SH-SY5Y (cell line): ENCODE measurements around the gene CTXND1.

Experiments
- GATA2 ChIP-seq: IDR thresholded peaks from 2 replicates; pipeline ENCODE4 v1.6.1; 2011; ENCODE audit warnings: mild to moderate bottlenecking, low read depth, low read length
- GATA3 ChIP-seq: IDR thresholded peaks from 2 replicates; pipeline ENCODE4 v1.6.1; 2011; ENCODE audit warnings: low read depth, mild to moderate bottlenecking, low read length, moderate library complexity

DNA sequence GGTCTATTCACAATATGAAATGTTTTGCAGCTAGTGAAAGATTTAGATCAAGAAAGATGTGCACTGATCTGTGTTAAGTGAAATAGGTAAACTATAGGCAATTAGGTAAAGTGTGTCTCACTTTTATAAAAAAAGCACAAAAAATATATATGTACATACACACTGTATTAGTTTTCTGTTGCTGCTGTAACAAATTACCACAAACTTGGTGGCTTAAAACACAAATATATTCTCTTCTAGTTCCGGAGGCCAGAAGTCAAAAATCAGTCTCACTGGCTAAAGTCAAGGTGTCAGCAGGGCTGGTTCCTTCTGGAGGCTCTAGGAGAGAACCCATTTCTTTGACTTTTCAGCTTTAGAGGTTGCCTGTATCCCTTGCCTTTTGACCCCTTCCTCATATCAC lies 88.1 kb downstream of the CTXND1 start:
- TF ChIP-seq GATA3 (no peak), GATA2 (no peak)
